DOHH2 (cell line): Measurements from ENCODE around the gene DIPK2A.

Experiments
- H3F3A ChIP-seq: fragments of 200-600 bp; sonication (generic), shearing (Covaris generic); 2 replicates; pipeline ENCODE4 v1.6.0; 2016; ENCODE audit warnings: antibody characterized with exemption, mild to moderate bottlenecking; ENCODE audit not compliant: control insufficient read depth, insufficient read depth
- H3K27ac ChIP-seq: fragments of 200-600 bp; sonication (generic); 2 replicates; pipeline ENCODE4 v1.5.1; 2014; ENCODE audit warnings: low read depth, mild to moderate bottlenecking, low read length, moderate library complexity
- H3K27me3 ChIP-seq: fragments of 200-600 bp; sonication (generic); 2 replicates; pipeline ENCODE4 v1.6.1; 2014; ENCODE audit warnings: mild to moderate bottlenecking, low read length, mixed read lengths; ENCODE audit not compliant: control insufficient read depth
- H3K36me3 ChIP-seq: fragments of 200-600 bp; sonication (generic); 2 replicates; pipeline ENCODE4 v1.6.1; 2014; ENCODE audit warnings: mild to moderate bottlenecking, low read length, moderate library complexity, mixed read lengths; ENCODE audit not compliant: control insufficient read depth
- H3K4me1 ChIP-seq: fragments of 200-600 bp; sonication (generic); 2 replicates; pipeline ENCODE4 v1.6.1; 2014; ENCODE audit warnings: mild to moderate bottlenecking, low read length, mixed read lengths; ENCODE audit not compliant: control insufficient read depth
- H3K4me2 ChIP-seq: fragments of 200-600 bp; sonication (generic); 2 replicates; pipeline ENCODE4 v1.6.0; 2014; ENCODE audit warnings: mild to moderate bottlenecking, low read length, moderate library complexity
- H3K4me3 ChIP-seq: fragments of 200-600 bp; sonication (generic); 2 replicates; pipeline ENCODE4 v1.5.1; 2014; ENCODE audit warnings: mild to moderate bottlenecking, low read length, mixed read lengths
- H3K79me2 ChIP-seq: fragments of 200-600 bp; sonication (generic); 2 replicates; pipeline ENCODE4 v1.6.1; 2014; ENCODE audit warnings: mild to moderate bottlenecking, low read length, mixed read lengths; ENCODE audit not compliant: control insufficient read depth
- H3K9me2 ChIP-seq: fragments of 200-600 bp; sonication (generic); replicated peaks from 2 replicates; pipeline ENCODE4 v1.6.1; 2014; ENCODE audit warnings: mild to moderate bottlenecking, low read length, mixed read lengths; ENCODE audit not compliant: control insufficient read depth
- H3K9me3 ChIP-seq: fragments of 200-600 bp; sonication (generic); 2 replicates; pipeline ENCODE4 v1.6.1; 2014; ENCODE audit warnings: antibody characterized with exemption, low read length, mixed read lengths; ENCODE audit not compliant: control insufficient read depth, insufficient read depth
- H4K20me1 ChIP-seq: fragments of 200-600 bp; sonication (generic); 2 replicates; pipeline ENCODE4 v1.6.0; 2014; ENCODE audit warnings: low read depth, mild to moderate bottlenecking, antibody characterized with exemption, low read length, moderate library complexity; ENCODE audit not compliant: control insufficient read depth, insufficient read depth
- EZH2phosphoT487 ChIP-seq: fragments of 200-600 bp; sonication (generic); IDR thresholded peaks from 2 replicates; pipeline ENCODE4 v1.6.1; 2017; ENCODE audit warnings: borderline replicate concordance, mild to moderate bottlenecking, antibody characterized with exemption, low read length, moderate library complexity, mixed read lengths
- TF ChIP-seq, protein P1 (sequence below): fragments of 200-600 bp; sonication (generic); IDR thresholded peaks from one replicate; pipeline ENCODE4 v1.5.1; 2014; ENCODE audit warnings: antibody characterized with exemption, mild to moderate bottlenecking, low read depth, low read length; ENCODE audit not compliant: poor library complexity, severe bottlenecking

DIPK2A gene

DNA sequence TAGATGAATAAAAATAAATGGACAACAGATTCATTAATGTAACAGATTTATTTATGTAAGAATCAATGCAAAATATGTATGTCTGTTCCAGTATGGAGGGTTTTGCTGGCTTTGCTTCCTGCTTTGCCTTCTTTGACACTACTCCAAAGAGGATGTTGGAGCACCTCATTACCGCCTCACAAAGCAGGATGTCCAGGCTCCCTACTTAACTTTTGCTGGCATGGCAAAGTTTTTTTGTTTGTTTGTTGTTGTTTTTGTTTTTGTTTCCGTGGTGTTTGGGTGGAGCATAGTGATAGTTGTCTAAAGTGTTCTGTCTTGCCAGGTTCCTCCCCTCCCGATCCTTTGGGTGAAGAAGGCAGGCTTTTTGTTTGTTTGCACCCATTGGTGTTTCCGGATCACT, 38.7 kb downstream of the DIPK2A start:
- Histone ChIP-seq H3K9me2 (no peaks in the 10 kb centered on the region), H4K20me1 (no peaks in the 10 kb centered on the region), H3K27ac (no peak overlapping the region), H3K4me2 (no peak overlapping the region), H3K4me3 (no peak overlapping the region), H3F3A (no peaks in the 10 kb centered on the region), H3K9me3 (no peaks in the 10 kb centered on the region), H3K4me1 (no peaks in the 10 kb centered on the region), H3K79me2 (no peaks in the 10 kb centered on the region), H3K27me3 (no peaks in the 10 kb centered on the region), H3K36me3 (no peaks in the 10 kb centered on the region)
- TF ChIP-seq, protein P1, sequence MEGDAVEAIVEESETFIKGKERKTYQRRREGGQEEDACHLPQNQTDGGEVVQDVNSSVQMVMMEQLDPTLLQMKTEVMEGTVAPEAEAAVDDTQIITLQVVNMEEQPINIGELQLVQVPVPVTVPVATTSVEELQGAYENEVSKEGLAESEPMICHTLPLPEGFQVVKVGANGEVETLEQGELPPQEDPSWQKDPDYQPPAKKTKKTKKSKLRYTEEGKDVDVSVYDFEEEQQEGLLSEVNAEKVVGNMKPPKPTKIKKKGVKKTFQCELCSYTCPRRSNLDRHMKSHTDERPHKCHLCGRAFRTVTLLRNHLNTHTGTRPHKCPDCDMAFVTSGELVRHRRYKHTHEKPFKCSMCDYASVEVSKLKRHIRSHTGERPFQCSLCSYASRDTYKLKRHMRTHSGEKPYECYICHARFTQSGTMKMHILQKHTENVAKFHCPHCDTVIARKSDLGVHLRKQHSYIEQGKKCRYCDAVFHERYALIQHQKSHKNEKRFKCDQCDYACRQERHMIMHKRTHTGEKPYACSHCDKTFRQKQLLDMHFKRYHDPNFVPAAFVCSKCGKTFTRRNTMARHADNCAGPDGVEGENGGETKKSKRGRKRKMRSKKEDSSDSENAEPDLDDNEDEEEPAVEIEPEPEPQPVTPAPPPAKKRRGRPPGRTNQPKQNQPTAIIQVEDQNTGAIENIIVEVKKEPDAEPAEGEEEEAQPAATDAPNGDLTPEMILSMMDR, result no peak
- TF ChIP-seq EZH2phosphoT487, result no peak

DNA sequence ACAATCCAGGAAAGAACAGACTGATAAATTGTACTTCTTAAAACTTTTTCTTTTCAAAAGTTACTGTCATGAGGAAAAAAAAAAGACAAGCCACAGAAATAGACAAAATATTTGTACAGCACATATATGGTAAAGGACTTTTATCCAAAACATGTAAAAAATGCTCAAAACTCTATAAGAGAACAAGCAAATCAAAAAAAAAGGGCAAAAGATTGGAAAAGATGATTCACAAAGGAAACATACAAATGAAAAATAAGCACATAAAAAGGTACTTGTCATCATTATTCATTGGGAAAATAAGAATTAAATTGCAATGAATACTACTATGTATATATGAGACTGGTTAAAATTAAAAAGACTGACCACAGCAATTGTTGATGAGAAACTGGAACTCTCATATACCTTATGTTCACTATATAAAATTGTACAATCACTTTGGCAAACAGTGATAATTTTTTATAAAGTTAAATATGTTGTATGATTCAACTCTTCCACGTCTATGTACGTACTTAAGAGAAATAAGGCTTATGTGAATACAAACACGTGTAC, 39.7 kb downstream of the DIPK2A start:
- Histone ChIP-seq H3K27me3 (no peaks in the 10 kb centered on the region), H3K4me1 (no peaks in the 10 kb centered on the region), H3K9me2 (no peaks in the 10 kb centered on the region), H3F3A (no peaks in the 10 kb centered on the region), H3K36me3 (no peaks in the 10 kb centered on the region), H3K79me2 (no peaks in the 10 kb centered on the region), H3K27ac (no peak overlapping the region), H3K9me3 (no peaks in the 10 kb centered on the region), H4K20me1 (no peaks in the 10 kb centered on the region), H3K4me2 (no peak overlapping the region), H3K4me3 (no peak overlapping the region)
- TF ChIP-seq EZH2phosphoT487, result no peak
- TF ChIP-seq, protein P1, result no peak

DNA sequence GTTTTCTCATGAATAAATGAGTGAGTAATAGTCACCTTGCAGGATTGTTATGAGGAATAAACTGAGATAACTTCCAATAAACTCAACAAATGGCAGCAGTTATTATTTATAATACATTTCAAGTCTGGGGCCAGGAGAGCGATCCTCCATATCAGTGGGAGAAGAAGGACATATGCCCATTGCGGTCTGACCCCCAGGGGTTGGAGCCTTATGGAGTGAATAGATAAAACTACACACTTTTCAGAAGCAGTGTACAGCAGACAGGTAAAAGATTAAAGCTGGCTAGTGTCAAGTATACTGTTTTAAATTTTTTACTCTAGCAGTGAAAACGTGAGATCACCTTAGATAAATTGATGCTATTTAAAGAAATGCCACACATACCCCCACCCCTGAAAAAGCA, 43.5 kb downstream of the DIPK2A start:
- Histone ChIP-seq H3K4me3 (no peak overlapping the region), H3K9me3 (no peaks in the 10 kb centered on the region; the same call in 1 of the 2 replicates), H3K27me3 (no peaks in the 10 kb centered on the region), H3K79me2 (no peaks in the 10 kb centered on the region), H3F3A (no peaks in the 10 kb centered on the region), H3K27ac (no peak overlapping the region), H3K36me3 (no peaks in the 10 kb centered on the region), H3K4me1 (no peaks in the 10 kb centered on the region), H3K9me2 (no peaks in the 10 kb centered on the region), H3K4me2 (no peak overlapping the region), H4K20me1 (no peaks in the 10 kb centered on the region)
- TF ChIP-seq EZH2phosphoT487, result no peak
- TF ChIP-seq, protein P1, result no peak
